Loucy (cell line): ENCODE results near the gene CPT2.

Experiments used
- CTCF ChIP-seq: fragments of 200-600 bp; sonication (generic); conservative IDR thresholded peaks from 2 replicates; pipeline ENCODE4 v1.5.1; 2014; ENCODE audit warnings: mild to moderate bottlenecking, antibody characterized with exemption, low read length
- EZH2phosphoT487 ChIP-seq: fragments of 200-600 bp; IDR thresholded peaks from 2 replicates; pipeline ENCODE4 v1.6.1; 2018; ENCODE audit warnings: antibody characterized with exemption, mild to moderate bottlenecking, moderate library complexity, borderline replicate concordance

- no peak for TF ChIP-seq CTCF
- TF ChIP-seq EZH2phosphoT487, result no peak
These were observed 6.4 kb upstream of the CPT2 start for GRCh38 chr1:53190210-53190611.
